ENCODE measurements around the gene PAX7. TPM values are rescaled to one million over a fixed set of nuclear protein-coding genes. Genes with fewer than 3 reads are reported as not detected.
A peak's percentile ranks its signal among the peaks of the same experiment; 100 is the strongest.

The PAX7 gene
- total RNA-seq, 2 experiments from 2014 or later = not detected

DNA sequence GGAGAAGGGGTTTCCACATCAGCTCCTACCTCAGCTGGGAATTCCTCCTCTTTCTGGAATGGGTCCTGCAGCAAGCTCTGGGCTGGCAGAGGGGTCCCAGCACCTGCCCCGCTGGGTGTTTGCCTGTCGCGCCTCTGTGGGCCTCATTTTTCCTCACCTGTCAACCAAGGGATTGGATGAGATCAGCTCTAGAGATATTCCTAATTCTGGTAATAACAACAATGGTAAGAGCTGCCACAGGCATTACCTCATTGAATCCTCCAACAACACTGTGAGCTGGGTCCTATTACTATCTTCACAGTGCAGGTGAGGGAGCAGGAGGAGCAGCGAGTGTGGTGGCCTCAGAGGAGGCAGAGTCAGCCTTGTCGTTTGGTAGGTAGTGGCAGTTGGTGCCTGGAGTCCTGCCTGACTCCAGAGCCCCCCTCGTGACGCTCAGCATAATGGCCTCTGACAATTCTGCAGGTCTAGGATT is 23.3 kb upstream of the PAX7 start:
- no peak overlapping the region for H3K4me3 Mint-ChIP-seq

GRCh38 chr1:18608534-18608933 is 22.1 kb upstream of the PAX7 start:
- no peak overlapping the region for H3K27ac Mint-ChIP-seq

More for the DNA sequence above, 23.3 kb upstream of the PAX7 start:
- no peaks in the 10 kb centered on the region for H3K4me1 Mint-ChIP-seq
- no peak for DNase-seq
- H3K36me3 Mint-ChIP-seq = no peaks in the 10 kb centered on the region
- no peaks in the 10 kb centered on the region for H3K9me3 Mint-ChIP-seq
- H3K27me3 Mint-ChIP-seq = peaks cover 21% of the 10 kb centered on the region
- H3K27ac Mint-ChIP-seq = no peak overlapping the region

DNA sequence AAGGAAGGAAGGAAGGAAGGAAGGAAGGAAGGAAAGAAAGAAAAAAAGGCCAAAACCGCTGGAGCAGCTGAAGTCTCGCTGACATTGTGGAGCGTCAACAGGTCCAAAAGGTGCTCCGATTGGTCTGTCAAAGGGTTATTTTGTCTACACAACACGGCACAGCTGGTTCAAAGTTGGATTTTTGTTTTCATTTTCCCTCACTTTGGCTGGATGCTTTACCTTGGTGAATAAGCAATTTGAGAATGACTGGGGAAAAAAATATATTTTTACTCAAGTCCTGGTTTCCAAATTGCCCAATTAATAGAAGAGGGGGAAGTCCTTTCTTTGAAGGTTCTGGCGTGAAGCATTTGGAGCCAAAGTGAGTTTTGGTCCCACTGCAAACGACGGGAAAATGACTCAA is 19.3 kb upstream of the PAX7 start:
- Mint-ChIP-seq H3K36me3 (no peaks in the 10 kb centered on the region), H3K27me3 (peaks cover 25% of the 10 kb centered on the region), H3K4me3 (no peak overlapping the region), H3K27ac (no peak overlapping the region), H3K4me1 (no peaks in the 10 kb centered on the region), H3K9me3 (no peaks in the 10 kb centered on the region)
- no peak for DNase-seq

More at GRCh38 chr1:18608534-18608933, 22.1 kb upstream of the PAX7 start:
- Mint-ChIP-seq H3K36me3 (no peaks in the 10 kb centered on the region), H3K4me1 (no peaks in the 10 kb centered on the region), H3K9me3 (no peaks in the 10 kb centered on the region), H3K27me3 (peaks cover 29% of the 10 kb centered on the region), H3K4me3 (no peak overlapping the region)
- DNase-seq = no peak

DNA sequence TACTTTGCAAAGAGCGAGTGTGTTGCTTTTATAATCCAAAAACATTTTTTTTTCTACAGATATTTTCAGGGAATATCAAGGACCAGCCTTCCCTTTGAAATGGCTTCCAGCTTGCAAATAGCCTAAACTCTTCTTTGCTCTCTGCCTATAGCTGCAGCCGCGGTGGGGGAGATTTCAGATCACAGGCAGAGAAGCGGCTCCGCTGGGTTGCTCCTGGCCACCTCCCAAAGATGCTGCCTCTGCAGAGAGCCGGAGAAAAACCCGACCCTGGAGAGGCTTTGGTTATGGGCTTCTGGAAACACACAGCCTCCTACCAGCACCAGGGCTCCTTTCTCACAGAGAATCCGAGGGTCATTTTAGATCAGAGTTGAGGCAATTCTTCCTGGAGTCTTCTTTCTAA is 18.6 kb upstream of the PAX7 start:
- no peaks in the 10 kb centered on the region for H3K4me1 Mint-ChIP-seq
- H3K36me3 Mint-ChIP-seq = no peaks in the 10 kb centered on the region
- peaks cover 28% of the 10 kb centered on the region for H3K27me3 Mint-ChIP-seq
- H3K4me3 Mint-ChIP-seq = no peak overlapping the region
- no peaks in the 10 kb centered on the region for H3K9me3 Mint-ChIP-seq
- DNase-seq = no peak
- no peak overlapping the region for H3K27ac Mint-ChIP-seq

GRCh38 chr1:18614069-18614735 is 16.4 kb upstream of the PAX7 start:
- no peak for DNase-seq
- Mint-ChIP-seq H3K36me3 (no peaks in the 10 kb centered on the region), H3K27ac (no peak overlapping the region), H3K27me3 (peaks cover 37% of the 10 kb centered on the region), H3K9me3 (no peaks in the 10 kb centered on the region), H3K4me3 (no peak overlapping the region), H3K4me1 (peaks cover 7% of the 10 kb centered on the region)

DNA sequence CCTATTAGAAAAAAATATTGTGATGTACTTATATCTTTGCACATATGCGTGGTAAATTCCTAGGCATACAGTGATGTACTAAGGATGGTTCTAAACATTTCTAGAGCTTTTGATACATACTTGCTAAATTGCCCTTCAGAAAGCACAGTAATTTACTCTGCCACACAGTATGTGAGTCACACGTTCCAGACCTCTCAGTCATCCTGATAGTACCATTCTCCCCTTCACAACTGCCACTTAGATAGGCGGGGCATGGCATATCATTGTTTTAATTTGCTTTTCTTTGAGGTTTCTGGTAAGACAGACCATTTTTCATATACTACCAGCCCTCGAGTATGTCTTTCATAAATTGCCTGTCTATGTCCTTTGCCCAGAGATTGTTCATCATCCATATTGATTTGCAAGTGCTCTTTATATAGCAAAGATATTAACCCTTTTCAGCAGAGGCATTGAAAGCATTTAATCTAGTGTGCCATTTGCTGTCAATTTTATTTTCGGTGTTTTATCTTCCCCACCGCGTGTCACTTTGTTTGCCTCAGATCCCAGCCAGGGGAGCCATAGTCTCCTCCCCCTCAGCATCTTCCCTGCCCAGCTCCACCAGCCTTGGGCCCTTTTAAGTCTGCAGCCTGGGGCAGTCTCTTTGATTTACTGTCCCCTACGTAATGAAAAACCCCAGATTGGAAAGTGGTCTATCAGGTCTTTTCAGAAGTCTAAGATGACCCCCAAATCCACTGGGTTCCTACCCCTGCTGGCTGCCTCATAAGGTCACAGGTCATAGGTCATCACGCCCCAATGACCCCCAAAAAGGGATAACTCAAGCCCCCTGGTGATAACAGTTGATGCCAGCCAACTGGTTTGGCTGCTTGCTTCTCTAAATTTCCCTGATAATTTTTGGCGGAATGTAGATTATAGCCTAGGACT is 11.8 kb upstream of the PAX7 start:
- H3K27ac Mint-ChIP-seq = no peak overlapping the region
- H3K9me3 Mint-ChIP-seq = no peaks in the 10 kb centered on the region
- H3K36me3 Mint-ChIP-seq = no peaks in the 10 kb centered on the region
- DNase-seq = no peak
- no peak overlapping the region for H3K4me3 Mint-ChIP-seq
- peaks cover 7% of the 10 kb centered on the region for H3K4me1 Mint-ChIP-seq
- peaks cover 53% of the 10 kb centered on the region for H3K27me3 Mint-ChIP-seq

GRCh38 chr1:18619467-18619835 is 11.2 kb upstream of the PAX7 start:
- Mint-ChIP-seq H3K4me3 (no peak overlapping the region), H3K27me3 (peaks cover 55% of the 10 kb centered on the region), H3K9me3 (no peaks in the 10 kb centered on the region), H3K36me3 (no peaks in the 10 kb centered on the region), H3K27ac (no peak overlapping the region), H3K4me1 (peaks cover 7% of the 10 kb centered on the region)
- DNase-seq = no peak

GRCh38 chr1:18628511-18628910 is 2.1 kb upstream of the PAX7 start:
- no peak overlapping the region for H3K27ac Mint-ChIP-seq
- H3K4me3 Mint-ChIP-seq = no peak overlapping the region
- no peaks in the 10 kb centered on the region for H3K9me3 Mint-ChIP-seq
- H3K27me3 Mint-ChIP-seq = peaks cover 98% of the 10 kb centered on the region
- H3K36me3 Mint-ChIP-seq = no peaks in the 10 kb centered on the region
- H3K4me1 Mint-ChIP-seq = peaks cover 9% of the 10 kb centered on the region
- no peak for DNase-seq

GRCh38 chr1:18629659-18630510 is 761 bp upstream of the PAX7 start:
- H3K27ac Mint-ChIP-seq = no peak overlapping the region
- DNase-seq = no peak
- peaks cover 98% of the 10 kb centered on the region for H3K27me3 Mint-ChIP-seq
- no peaks in the 10 kb centered on the region for H3K36me3 Mint-ChIP-seq
- no peak overlapping the region for H3K4me3 Mint-ChIP-seq
- peaks cover 9% of the 10 kb centered on the region for H3K4me1 Mint-ChIP-seq
- H3K9me3 Mint-ChIP-seq = no peaks in the 10 kb centered on the region

GRCh38 chr1:18631496-18632217 is 1.0 kb downstream of the PAX7 start:
- no peaks in the 10 kb centered on the region for H3K9me3 Mint-ChIP-seq
- no peak for DNase-seq
- H3K4me1 Mint-ChIP-seq = peaks cover 14% of the 10 kb centered on the region
- no peaks in the 10 kb centered on the region for H3K36me3 Mint-ChIP-seq
- no peak overlapping the region for H3K4me3 Mint-ChIP-seq
- peaks cover 99% of the 10 kb centered on the region for H3K27me3 Mint-ChIP-seq
- H3K27ac Mint-ChIP-seq = peak overlapping the region; percentile 37

DNA sequence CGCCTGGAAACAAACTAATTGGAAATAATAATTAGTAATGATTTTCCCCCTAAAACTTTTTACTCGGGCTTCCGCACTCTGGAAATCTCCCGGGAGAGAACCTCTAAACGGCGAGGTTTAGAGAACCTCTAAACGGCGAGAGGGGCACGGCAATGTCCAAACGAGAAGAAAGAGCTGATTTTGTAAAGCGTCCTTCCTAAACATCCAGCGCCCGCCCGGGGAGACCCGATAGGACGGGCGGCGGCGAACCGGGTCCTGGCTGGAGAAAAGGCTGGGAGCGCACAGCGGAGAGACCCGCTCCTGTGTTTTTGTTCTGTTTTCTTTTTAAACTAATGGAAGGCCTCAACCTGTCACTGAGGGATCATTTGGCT is 1.6 kb downstream of the PAX7 start:
- DNase-seq = no peak
- Mint-ChIP-seq H3K27me3 (peaks cover 100% of the 10 kb centered on the region), H3K4me1 (peaks cover 14% of the 10 kb centered on the region), H3K36me3 (no peaks in the 10 kb centered on the region), H3K4me3 (no peak overlapping the region), H3K27ac (peak overlapping the region; percentile 37), H3K9me3 (no peaks in the 10 kb centered on the region)

DNA sequence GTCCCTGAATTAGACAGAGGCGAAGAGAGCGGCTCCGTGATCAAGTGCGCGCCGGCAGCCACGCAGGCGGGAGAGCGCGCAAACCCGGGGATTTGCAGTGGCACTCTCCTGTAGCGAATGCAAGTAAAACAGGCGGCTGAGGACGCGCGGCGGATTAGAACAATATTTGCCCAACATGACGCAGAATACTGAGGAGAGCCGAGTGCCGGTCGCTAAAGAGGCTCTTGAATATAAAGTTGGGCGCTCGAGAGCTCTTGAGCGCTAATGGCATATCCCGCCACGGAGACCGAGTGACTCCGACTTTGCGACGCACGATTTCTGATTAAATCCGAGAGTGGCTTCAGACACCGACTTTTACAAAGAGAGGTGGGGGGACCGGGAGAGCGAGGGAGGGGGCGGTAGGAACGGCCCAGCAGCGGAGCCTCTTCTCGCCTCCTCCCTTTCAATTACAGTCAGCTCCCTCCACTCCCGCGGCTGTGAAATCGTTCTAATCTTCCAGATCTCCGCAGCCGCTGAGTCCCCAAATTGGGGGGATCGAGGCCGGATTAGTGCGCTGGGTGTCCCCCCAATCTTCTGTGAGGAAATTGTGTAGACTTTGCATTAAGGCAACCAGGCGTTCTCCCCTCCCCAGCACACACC is 2.3 kb downstream of the PAX7 start:
- Mint-ChIP-seq H3K27ac (peak overlapping the region; percentile 27), H3K4me1 (peaks cover 16% of the 10 kb centered on the region), H3K36me3 (no peaks in the 10 kb centered on the region), H3K9me3 (no peaks in the 10 kb centered on the region), H3K27me3 (peaks cover 100% of the 10 kb centered on the region), H3K4me3 (no peak overlapping the region)
- DNase-seq = no peak

DNA sequence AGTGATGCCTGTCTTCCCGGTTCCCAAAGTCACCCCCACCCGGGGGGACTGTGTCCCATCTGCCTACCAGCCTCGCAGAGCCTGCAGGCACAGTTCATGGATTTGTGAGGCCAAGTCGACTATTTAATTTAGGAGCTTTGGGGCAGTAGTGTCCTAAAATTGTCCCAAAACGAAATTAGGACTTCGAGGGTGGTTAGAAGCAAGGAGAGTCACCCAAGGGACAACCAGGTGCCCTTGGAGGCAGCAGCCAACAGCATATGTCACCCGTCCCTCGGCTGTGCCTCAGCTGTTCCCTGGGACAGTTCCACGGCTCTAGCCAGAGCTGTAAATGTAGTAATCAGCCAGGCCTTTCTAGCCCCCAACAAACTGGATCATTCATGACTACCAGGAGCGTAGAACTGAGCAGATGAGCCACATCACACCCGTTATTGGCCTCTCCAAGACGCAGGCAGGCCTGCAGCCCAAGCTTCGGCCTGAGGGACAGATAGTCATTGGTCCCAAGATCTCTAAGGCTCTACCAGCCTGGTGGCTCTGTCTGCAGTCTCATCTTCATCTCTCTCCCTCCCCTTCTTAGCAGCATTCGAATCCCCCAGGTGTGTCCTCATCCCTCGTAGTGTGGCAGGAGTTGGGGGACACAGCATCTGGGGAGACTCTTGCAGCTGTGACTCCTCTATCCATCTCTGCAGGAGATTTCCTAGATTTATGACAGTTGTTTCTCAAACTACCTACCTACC is 2.9 kb downstream of the PAX7 start:
- peaks cover 100% of the 10 kb centered on the region for H3K27me3 Mint-ChIP-seq
- H3K27ac Mint-ChIP-seq = peak overlapping the region; percentile 27
- no peaks in the 10 kb centered on the region for H3K9me3 Mint-ChIP-seq
- DNase-seq = no peak
- H3K4me1 Mint-ChIP-seq = peaks cover 16% of the 10 kb centered on the region
- no peak overlapping the region for H3K4me3 Mint-ChIP-seq
- H3K36me3 Mint-ChIP-seq = no peaks in the 10 kb centered on the region

Measured in activated naive CD8-positive, alpha-beta T cell treated with anti-CD3 and anti-CD28 coated beads for 36 hours (primary cell).